HepG2 (cell line): ENCODE data around the gene SNAI3. TPM values are rescaled to one million over a fixed set of nuclear protein-coding genes. Genes with fewer than 3 reads are reported as not detected.

ENCODE experiments used
- CHD2 ChIP-seq: IDR thresholded peaks from 2 replicates; pipeline ENCODE4 v1.6.1; 2011; ENCODE audit warnings: low read depth, low read length, improper control_type of control experiment
- HDAC2 ChIP-seq: sonication (generic); formaldehyde crosslinking; IDR thresholded peaks from 2 replicates; pipeline ENCODE4 v1.4.0; 2020; ENCODE audit warnings: missing genetic modification reagents
- KDM3A ChIP-seq: IDR thresholded peaks from 2 replicates; pipeline ENCODE4 v1.6.1; 2018; ENCODE audit warnings: low read depth, missing compliant biosample characterization
- KLF13 ChIP-seq: sonication (generic); formaldehyde crosslinking; IDR thresholded peaks from 2 replicates; pipeline ENCODE4 v1.4.0; 2020; ENCODE audit warnings: mild to moderate bottlenecking, missing genetic modification reagents
- NFKB2 ChIP-seq: sonication (generic); formaldehyde crosslinking; IDR thresholded peaks from 2 replicates; pipeline ENCODE4 v1.4.0; 2020; ENCODE audit warnings: missing genetic modification reagents, borderline replicate concordance
- NR2C2 ChIP-seq: sonication (generic); formaldehyde crosslinking; IDR thresholded peaks from 2 replicates; pipeline ENCODE4 v1.4.0; 2020; ENCODE audit warnings: missing genetic modification reagents, mild to moderate bottlenecking, moderate library complexity, borderline replicate concordance
- RBFOX2 ChIP-seq: fragments of 200-400 bp; formaldehyde crosslinking; IDR thresholded peaks from 2 replicates; pipeline ENCODE4 v1.6.1; 2017; ENCODE audit warnings: low read depth, mild to moderate bottlenecking, low read length
- REL ChIP-seq: sonication (generic); formaldehyde crosslinking; conservative IDR thresholded peaks from 2 replicates; pipeline ENCODE4 v1.8.0; 2022; ENCODE audit warnings: mild to moderate bottlenecking, missing genetic modification reagents, moderate library complexity
- SP140L ChIP-seq: sonication (generic); formaldehyde crosslinking; IDR thresholded peaks from 2 replicates; pipeline ENCODE4 v1.4.0; 2020; ENCODE audit warnings: missing genetic modification reagents, borderline replicate concordance
- SRSF1 ChIP-seq: fragments of 200-400 bp; formaldehyde crosslinking; optimal IDR thresholded peaks from 2 replicates; pipeline ENCODE3; 2017; ENCODE audit warnings: mild to moderate bottlenecking, low read depth, low read length, moderate library complexity
- SRSF4 ChIP-seq: fragments of 200-400 bp; formaldehyde crosslinking; IDR thresholded peaks from one replicate; pipeline ENCODE4 v1.6.1; 2018; ENCODE audit warnings: mild to moderate bottlenecking, low read depth, low read length, moderate library complexity; ENCODE audit not compliant: poor library complexity, severe bottlenecking
- TEAD2 ChIP-seq: sonication (generic); formaldehyde crosslinking; IDR thresholded peaks from 2 replicates; pipeline ENCODE4 v1.9.0; 2021; ENCODE audit warnings: missing genetic modification reagents
- ZC3H13 ChIP-seq: sonication (generic); formaldehyde crosslinking; IDR thresholded peaks from 2 replicates; pipeline ENCODE4 v1.8.1; 2023; ENCODE audit warnings: mild to moderate bottlenecking, missing genetic modification reagents, moderate library complexity
- ZFP36L2 ChIP-seq: sonication (generic); formaldehyde crosslinking; IDR thresholded peaks from 2 replicates; pipeline ENCODE4 v1.4.0; 2020; ENCODE audit warnings: missing genetic modification reagents
- ZKSCAN8 ChIP-seq: IDR thresholded peaks from 2 replicates; pipeline ENCODE4 v1.6.1; 2016; ENCODE audit warnings: borderline replicate concordance, missing genetic modification reagents, missing compliant biosample characterization
- ZNF382 ChIP-seq: sonication (generic); formaldehyde crosslinking; IDR thresholded peaks from 2 replicates; pipeline ENCODE4 v1.5.0; 2020; ENCODE audit warnings: missing genetic modification reagents, mild to moderate bottlenecking, borderline replicate concordance
- ZNF44 ChIP-seq: sonication (generic); formaldehyde crosslinking; IDR thresholded peaks from 2 replicates; pipeline ENCODE4 v1.5.1; 2020; ENCODE audit warnings: mild to moderate bottlenecking, missing genetic modification reagents
- ZNF496 ChIP-seq: sonication (generic); formaldehyde crosslinking; IDR thresholded peaks from 2 replicates; pipeline ENCODE4 v1.8.1; 2023; ENCODE audit warnings: mild to moderate bottlenecking, moderate library complexity, missing genetic modification reagents; ENCODE audit not compliant: insufficient replicate concordance
- ZNF572 ChIP-seq: sonication (generic); formaldehyde crosslinking; IDR thresholded peaks from 2 replicates; pipeline ENCODE4 v1.5.1; 2020; ENCODE audit warnings: mild to moderate bottlenecking, missing genetic modification reagents
- ZNF775 ChIP-seq: sonication (generic); formaldehyde crosslinking; IDR thresholded peaks from 2 replicates; pipeline ENCODE4 v1.4.0; 2020; ENCODE audit warnings: missing genetic modification reagents, mild to moderate bottlenecking, moderate library complexity, borderline replicate concordance
- ZNF879 ChIP-seq: sonication (generic); formaldehyde crosslinking; IDR thresholded peaks from 2 replicates; pipeline ENCODE4 v1.8.1; 2023; ENCODE audit warnings: missing genetic modification reagents
- ZSCAN20 ChIP-seq: sonication (generic); formaldehyde crosslinking; IDR thresholded peaks from 2 replicates; pipeline ENCODE4 v1.4.0; 2020; ENCODE audit warnings: missing genetic modification reagents, mild to moderate bottlenecking, borderline replicate concordance
- polyA plus RNA-seq, 8 experiments: library from polyadenylated mRNA; depleted of rRNA in 3 of 8; stranded (reverse) in 7 of 8; unstranded in 1 of 8; fragments of >200 nt; fragmentation: Illumina TruSeq in 4 of 8; extraction: Trizol in 4 of 8; gene quantifications; 2 replicates each; pipeline versions ENCODE4 v1.2.1 to v1.2.3, GENCODE V29; 2011 to 2016; ENCODE audit warnings: low read depth in 4 of 8, missing spikeins in 1 of 8, mixed read lengths in 1 of 8; ENCODE audit not compliant: insufficient read depth in 1 of 8
- total RNA-seq, 5 experiments: library from RNA; depleted of rRNA; stranded (reverse); fragments of >200 nt; fragmentation: Illumina TruSeq; extraction: Trizol; gene quantifications; 2 replicates each; pipeline ENCODE4 v1.2.3, GENCODE V29; 2016; ENCODE audit warnings: low read depth in 1 of 5
- TF ChIP-seq, protein P1 (sequence below): sonication (generic); formaldehyde crosslinking; IDR thresholded peaks from 2 replicates; pipeline ENCODE4 v1.5.0; 2020; ENCODE audit warnings: mild to moderate bottlenecking, missing genetic modification reagents
- TF ChIP-seq, protein P2 (sequence below): sonication (generic); formaldehyde crosslinking; IDR thresholded peaks from 2 replicates; pipeline ENCODE4 v1.4.0; 2020; ENCODE audit warnings: mild to moderate bottlenecking, missing genetic modification reagents
- TF ChIP-seq, protein P3 (sequence below): sonication (generic); formaldehyde crosslinking; IDR thresholded peaks from 2 replicates; pipeline ENCODE4 v1.5.0; 2020; ENCODE audit warnings: missing genetic modification reagents, mild to moderate bottlenecking, borderline replicate concordance
- TF ChIP-seq, protein P4 (sequence below): IDR thresholded peaks from 2 replicates; pipeline ENCODE4 v1.6.1; 2016; ENCODE audit warnings: missing compliant biosample characterization, missing genetic modification reagents, borderline replicate concordance
- TF ChIP-seq, protein P5 (sequence below): sonication (generic); formaldehyde crosslinking; IDR thresholded peaks from 2 replicates; pipeline ENCODE4 v1.5.1; 2020; ENCODE audit warnings: mild to moderate bottlenecking, missing genetic modification reagents, borderline replicate concordance

SNAI3 gene
- total and polyA plus RNA-seq, 2 of the 13 experiments (the other 11 are each of a cell fraction or from before 2014, with no cell fraction given), result 0.09 to 0.18 TPM

DNA sequence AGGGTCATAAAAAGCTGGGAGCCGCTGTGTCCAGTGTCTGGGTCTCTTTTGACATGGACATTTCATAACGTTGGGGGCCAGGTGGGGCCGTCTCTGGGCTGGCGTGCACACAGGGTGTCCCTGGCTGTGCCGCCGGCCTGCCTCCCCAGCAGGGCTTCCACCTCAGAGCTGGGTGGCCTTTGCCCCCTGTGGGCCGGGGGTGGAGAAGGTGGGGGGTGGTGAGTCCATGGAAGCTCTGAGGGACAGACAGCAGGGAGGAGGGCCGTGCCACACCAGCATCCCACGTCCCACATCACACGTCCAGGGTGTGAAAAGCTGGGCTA lies 908 bp upstream of the SNAI3 start (continued):
- TF ChIP-seq ZKSCAN8 (CRISPR knock-in tag) (no peak), ZNF572 (no peak), ZNF496 (no peak), RBFOX2 (no peak), ZFP36L2 (no peak), SRSF1 (peak; percentile 69), ZC3H13 (CRISPR knock-in tag) (no peak), CHD2 (no peak), ZSCAN20 (CRISPR knock-in tag) (no peak), NFKB2 (CRISPR knock-in tag) (no peak), ZNF879 (no peak), ZNF775 (CRISPR knock-in tag) (no peak), HDAC2 (CRISPR knock-in tag) (no peak; the same call in 1 of the 2 replicates), ZNF382 (CRISPR knock-in tag) (no peak), SP140L (CRISPR knock-in tag) (no peak), KDM3A (no peak), KLF13 (no peak), NR2C2 (peak; percentile 22; the same call in 1 of the 2 replicates), TEAD2 (CRISPR knock-in tag) (no peak), REL (CRISPR knock-in tag) (no peak), ZNF44 (CRISPR knock-in tag) (no peak), SRSF4 (no peak)
- TF ChIP-seq, protein P1, sequence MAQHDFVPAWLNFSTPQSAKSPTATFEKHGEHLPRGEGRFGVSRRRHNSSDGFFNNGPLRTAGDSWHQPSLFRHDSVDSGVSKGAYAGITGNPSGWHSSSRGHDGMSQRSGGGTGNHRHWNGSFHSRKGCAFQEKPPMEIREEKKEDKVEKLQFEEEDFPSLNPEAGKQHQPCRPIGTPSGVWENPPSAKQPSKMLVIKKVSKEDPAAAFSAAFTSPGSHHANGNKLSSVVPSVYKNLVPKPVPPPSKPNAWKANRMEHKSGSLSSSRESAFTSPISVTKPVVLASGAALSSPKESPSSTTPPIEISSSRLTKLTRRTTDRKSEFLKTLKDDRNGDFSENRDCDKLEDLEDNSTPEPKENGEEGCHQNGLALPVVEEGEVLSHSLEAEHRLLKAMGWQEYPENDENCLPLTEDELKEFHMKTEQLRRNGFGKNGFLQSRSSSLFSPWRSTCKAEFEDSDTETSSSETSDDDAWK (CRISPR knock-in tag), result no peak
- TF ChIP-seq, protein P2, sequence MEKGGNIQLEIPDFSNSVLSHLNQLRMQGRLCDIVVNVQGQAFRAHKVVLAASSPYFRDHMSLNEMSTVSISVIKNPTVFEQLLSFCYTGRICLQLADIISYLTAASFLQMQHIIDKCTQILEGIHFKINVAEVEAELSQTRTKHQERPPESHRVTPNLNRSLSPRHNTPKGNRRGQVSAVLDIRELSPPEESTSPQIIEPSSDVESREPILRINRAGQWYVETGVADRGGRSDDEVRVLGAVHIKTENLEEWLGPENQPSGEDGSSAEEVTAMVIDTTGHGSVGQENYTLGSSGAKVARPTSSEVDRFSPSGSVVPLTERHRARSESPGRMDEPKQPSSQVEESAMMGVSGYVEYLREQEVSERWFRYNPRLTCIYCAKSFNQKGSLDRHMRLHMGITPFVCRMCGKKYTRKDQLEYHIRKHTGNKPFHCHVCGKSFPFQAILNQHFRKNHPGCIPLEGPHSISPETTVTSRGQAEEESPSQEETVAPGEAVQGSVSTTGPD (CRISPR knock-in tag), result no peak
- TF ChIP-seq, protein P3, sequence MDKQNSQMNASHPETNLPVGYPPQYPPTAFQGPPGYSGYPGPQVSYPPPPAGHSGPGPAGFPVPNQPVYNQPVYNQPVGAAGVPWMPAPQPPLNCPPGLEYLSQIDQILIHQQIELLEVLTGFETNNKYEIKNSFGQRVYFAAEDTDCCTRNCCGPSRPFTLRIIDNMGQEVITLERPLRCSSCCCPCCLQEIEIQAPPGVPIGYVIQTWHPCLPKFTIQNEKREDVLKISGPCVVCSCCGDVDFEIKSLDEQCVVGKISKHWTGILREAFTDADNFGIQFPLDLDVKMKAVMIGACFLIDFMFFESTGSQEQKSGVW, result no peak
- TF ChIP-seq, protein P4, sequence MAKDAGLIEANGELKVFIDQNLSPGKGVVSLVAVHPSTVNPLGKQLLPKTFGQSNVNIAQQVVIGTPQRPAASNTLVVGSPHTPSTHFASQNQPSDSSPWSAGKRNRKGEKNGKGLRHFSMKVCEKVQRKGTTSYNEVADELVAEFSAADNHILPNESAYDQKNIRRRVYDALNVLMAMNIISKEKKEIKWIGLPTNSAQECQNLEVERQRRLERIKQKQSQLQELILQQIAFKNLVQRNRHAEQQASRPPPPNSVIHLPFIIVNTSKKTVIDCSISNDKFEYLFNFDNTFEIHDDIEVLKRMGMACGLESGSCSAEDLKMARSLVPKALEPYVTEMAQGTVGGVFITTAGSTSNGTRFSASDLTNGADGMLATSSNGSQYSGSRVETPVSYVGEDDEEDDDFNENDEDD (CRISPR knock-in tag), result no peak
- TF ChIP-seq, protein P5, sequence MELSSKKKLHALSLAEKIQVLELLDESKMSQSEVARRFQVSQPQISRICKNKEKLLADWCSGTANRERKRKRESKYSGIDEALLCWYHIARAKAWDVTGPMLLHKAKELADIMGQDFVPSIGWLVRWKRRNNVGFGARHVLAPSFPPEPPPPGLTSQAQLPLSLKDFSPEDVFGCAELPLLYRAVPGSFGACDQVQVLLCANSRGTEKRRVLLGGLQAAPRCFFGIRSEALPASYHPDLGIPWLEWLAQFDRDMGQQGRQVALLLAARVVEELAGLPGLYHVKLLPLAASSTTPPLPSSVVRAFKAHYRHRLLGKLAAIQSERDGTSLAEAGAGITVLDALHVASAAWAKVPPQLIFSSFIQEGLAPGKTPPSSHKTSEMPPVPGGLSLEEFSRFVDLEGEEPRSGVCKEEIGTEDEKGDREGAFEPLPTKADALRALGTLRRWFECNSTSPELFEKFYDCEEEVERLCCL (CRISPR knock-in tag), result no peak
